Measurements from ENCODE around the gene MRPL11.

GRCh38 chr11:66437979-66438503, 607 bp downstream of the MRPL11 start:
- TF ChIP-seq, protein P1, sequence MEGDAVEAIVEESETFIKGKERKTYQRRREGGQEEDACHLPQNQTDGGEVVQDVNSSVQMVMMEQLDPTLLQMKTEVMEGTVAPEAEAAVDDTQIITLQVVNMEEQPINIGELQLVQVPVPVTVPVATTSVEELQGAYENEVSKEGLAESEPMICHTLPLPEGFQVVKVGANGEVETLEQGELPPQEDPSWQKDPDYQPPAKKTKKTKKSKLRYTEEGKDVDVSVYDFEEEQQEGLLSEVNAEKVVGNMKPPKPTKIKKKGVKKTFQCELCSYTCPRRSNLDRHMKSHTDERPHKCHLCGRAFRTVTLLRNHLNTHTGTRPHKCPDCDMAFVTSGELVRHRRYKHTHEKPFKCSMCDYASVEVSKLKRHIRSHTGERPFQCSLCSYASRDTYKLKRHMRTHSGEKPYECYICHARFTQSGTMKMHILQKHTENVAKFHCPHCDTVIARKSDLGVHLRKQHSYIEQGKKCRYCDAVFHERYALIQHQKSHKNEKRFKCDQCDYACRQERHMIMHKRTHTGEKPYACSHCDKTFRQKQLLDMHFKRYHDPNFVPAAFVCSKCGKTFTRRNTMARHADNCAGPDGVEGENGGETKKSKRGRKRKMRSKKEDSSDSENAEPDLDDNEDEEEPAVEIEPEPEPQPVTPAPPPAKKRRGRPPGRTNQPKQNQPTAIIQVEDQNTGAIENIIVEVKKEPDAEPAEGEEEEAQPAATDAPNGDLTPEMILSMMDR (conservative IDR thresholded peaks at IDR 0.05): no peak
- no peak for TF ChIP-seq EZH2 (IDR thresholded peaks at IDR 0.05; ENCODE audit: low read depth)

Data from PC-9 (cell line).